NOMO-1 treated with DMSO at 0.1 percent for 48 hours (cell line): ENCODE data around the gene MDFIC.
A peak's percentile ranks its signal among the peaks of the same experiment; 100 is the strongest.
"Not testable (repeated sequence)": the region's sequence is repeated elsewhere in the genome, so short reads cannot be mapped to it uniquely, and the experiment has no call there.

ENCODE experiments used
- DNase-seq: peaks from one replicate; lab custom pipeline; 2025; ENCODE audit not compliant: unreplicated experiment; lab: John Stamatoyannopoulos, UW

The MDFIC gene, protein sequence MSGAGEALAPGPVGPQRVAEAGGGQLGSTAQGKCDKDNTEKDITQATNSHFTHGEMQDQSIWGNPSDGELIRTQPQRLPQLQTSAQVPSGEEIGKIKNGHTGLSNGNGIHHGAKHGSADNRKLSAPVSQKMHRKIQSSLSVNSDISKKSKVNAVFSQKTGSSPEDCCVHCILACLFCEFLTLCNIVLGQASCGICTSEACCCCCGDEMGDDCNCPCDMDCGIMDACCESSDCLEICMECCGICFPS

DNA sequence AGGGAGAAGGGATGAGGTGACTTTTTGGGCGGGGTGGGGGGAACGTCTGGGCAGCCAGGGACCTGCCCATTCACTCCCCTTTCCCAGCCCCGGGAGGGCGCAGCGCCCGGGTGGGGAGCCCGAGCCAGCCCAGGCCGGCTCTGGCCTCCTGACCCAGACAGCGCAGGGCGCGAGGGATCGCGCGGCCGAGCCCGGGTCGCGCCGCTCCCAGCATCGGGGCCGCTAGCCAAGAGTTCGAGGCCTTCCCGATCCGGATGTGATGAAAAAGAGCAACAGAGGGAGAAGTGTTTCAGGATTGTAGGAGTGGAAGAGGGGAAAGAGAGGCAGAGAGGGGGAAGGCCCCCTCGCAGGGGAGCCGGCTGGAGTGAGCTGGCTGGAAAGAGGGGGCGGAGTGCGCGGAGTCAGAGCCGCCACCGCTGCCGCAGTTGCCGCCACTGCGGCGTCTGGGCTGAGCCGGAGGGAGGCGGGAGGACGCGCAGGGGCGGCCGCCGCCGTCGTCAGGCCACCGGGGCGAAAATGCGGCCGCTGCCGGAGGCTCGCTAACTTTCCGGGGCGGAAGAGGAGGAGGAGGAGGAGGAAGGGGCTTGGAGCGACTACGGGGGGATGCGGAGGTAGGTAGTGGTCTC is at the start of gene MDFIC:
MDFIC (plus strand) TSS at position 69 of the 626 bp plus-strand sequence. CDS start 940 bp downstream, outside the sequence.
- no peak for DNase-seq

DNA sequence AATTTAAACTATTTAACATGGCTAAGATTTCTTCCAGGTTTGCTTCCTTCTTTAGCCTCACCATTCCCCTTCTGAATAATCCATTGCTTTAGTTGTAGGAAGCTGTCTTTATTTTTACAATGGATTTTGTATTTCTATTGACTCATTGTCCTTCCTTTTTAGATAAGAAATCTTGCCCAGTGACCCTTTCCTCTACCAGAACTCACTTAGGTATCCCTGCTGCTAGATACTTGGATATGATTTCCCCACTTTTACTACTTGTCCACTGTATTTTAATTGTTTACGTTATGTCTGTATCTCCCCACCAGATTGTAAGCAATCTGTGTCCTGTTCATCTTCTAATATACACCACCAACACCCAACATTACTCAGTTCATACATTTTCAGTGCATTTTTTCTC is 47.7 kb upstream of the MDFIC start:
- no peak for DNase-seq

DNA sequence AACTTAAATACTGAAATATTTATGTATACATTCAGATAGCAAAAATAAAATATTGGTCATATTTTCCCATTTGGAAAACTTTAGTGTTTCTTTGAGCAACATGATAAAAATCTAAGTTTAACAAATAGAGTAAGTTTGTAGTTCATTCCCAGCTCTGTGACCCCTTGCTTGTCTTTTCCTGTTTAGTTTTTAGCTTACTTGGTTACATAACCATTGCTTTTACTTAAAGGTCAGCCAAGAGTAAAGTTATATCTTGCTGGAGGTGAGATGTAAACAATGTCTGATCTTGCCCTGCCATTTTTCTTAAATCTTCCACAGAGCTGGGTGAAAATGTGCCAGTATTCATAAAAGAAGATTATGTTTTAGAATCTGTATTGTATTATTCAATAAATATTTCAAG is 46.7 kb upstream of the MDFIC start:
- DNase-seq = no peak

DNA sequence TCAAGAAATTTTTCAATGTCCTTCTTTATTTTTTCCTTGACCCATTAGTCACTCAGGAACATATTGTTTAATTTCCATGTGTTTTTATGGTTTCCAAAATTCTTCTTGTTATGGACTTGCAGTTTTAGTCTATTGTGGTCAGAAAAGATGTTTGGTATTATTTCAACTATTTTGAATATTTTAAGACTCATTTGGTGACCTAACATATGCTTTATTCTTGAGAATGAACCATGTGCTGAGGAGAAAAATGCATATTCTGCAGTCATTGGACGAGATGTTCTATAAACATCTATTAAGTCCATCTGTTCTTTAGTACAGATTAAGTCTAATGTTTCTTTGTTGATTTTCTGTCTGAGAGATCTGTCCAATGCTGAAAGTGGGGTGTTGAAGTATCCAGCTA is 42.3 kb upstream of the MDFIC start:
- DNase-seq = no peak

DNA sequence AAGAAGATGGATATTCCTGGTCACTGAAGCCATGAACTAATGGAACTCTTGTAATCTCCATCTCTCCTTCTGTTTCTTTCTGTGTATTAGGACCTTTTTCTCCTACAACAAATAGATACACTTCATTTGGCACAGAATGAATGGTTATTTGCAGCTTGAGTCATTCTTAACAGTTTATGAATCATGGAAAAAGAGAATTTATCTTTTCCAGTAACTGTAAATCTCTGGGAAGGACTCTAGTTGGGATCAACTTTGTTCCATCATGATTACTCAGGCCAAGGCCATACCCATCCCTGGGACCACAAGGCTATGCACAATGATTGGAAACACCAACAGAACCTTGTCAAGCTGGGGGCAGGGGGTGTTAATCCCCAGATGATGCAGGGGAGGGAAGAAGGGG is 36.1 kb upstream of the MDFIC start:
- DNase-seq = no peak

DNA sequence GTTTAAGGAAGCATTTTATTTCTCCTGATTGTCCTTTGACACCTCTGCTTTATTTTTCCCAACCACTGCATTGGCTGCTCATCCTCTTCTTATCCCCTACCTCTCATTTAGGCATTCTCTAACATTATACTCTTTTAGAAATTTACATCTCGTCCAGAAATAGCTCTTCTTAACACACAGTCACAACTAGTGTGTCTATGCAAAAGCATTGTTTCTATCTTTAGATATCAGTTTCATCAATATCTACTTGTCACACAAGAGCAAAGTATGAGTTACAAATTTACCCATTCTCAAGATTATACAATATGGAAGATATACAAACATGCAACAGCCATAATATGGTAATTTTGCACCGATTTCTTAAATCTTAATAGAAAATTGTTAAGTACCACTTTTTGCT is 35.7 kb upstream of the MDFIC start:
- DNase-seq = no peak

DNA sequence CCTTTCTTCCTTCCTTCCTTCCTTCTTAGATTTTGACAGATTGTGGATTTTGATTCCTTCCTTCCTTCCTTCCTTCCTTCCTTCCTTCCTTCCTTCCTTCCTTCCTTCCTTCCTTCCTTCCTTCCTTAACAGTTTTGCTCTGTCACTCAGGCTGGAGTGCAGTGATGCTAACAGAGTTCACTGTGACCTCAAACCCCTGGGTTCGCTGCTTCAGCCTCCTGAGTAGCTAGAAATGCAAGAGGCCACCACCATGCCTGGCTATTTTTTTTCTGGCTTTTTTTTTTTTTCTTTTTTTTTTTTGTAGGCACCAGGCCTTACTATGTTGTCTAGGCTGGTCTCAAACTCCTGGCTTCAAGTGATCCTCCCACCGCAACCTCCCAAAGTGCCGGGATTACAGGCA is 32.8 kb upstream of the MDFIC start:
- not testable (repeated sequence) for DNase-seq

DNA sequence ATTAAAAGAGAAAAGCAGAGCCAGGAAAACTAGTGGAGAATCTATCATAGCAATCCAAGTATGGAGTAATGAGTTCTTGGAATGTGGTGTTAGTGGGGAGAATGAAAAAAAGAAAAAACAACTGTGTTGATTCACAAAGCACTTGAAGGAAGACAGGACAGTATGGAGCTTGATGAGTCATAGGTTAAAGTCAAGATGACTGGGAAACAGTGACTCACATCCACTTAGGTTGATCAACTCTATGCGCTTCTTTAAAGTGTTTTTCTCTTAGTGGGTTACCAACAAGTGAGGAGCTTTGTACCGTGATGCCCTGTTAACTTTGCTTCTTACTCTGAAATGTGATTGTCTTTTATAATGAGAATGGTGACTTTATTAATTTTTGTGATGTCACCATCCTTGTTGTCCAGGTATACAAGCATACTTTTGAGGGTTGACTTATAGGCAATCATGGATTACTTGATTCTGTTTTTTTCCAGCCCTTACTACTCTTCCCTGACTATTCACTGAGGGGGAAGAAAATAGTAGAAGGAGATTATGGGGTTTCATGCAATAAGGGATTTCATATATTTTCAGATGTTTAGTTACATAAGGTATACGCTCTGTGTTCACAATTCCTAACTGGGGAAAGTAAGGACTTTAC is 32.1 kb upstream of the MDFIC start:
- DNase-seq = peak; percentile 71

DNA sequence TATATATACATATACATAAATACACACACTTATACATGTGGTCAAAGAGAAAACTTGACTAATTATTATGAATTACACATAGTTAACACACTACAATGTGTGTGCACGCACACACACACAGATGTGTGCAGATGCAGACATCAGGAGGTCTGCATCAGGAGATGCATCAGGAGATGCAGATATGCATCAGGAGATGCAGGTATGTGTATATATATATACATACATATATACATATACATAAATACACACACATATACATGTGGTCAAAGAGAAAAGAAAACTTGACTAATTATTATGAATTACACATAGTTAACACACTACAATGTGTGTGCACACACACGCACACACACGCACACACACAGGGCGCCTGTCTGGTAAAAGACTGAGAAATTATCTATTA is 31.3 kb upstream of the MDFIC start:
- DNase-seq = no peak

DNA sequence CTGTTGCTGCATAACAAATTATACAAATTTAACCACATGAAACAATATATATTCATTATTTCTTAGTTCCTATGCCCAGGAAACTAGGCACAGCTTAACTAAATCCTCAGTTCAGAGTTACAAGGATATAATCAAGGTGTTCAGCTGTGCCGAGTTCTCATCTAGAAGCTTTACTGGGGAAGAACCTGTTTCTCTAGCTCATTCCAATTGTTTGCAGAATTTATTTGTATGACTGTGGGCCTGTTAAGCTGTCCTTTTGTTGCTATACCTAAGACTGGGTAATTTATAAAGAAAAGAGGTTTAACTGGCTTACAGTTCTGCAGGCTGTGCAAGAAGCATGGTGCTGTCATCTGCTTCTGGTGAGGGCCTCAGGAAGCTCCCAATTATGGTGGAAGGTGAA is 21.8 kb upstream of the MDFIC start:
- DNase-seq = no peak

DNA sequence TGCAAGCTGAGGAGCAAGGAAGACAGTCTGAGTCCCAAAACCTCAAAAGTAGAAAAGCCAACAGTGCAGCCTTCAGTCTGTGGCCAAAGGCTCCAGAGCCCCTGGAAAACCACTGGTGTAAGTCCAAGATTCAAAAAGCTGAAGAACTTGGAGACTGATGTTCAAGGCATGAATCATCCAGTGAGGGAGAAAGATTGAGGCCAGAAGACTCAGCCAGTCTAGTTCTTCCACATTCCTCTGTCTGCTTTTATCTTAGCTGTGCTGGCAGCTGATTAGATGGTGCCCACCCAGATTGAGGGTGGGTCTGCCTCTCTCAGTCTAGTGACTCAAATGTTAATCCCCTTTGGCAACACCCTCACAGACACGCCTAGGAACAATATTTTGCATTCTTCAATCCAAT is 20.1 kb upstream of the MDFIC start:
- DNase-seq = no peak

DNA sequence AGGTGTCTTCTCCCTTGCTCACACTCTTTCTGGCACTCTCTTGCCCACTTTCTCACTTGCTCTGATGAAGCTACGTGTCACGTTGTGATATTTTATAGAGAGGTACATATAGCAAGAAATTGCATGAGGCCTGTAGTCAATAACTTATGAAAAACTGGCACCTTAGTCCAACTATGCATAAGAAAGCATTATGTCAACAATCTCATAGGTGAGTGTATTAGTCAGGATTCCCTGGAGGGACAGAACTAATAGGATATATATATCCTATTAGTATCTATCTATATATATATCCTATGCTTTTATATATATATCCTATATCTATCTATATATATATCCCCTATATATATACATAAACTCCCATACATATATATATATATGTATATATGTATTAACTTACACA is 18.8 kb upstream of the MDFIC start:
- DNase-seq = no peak

DNA sequence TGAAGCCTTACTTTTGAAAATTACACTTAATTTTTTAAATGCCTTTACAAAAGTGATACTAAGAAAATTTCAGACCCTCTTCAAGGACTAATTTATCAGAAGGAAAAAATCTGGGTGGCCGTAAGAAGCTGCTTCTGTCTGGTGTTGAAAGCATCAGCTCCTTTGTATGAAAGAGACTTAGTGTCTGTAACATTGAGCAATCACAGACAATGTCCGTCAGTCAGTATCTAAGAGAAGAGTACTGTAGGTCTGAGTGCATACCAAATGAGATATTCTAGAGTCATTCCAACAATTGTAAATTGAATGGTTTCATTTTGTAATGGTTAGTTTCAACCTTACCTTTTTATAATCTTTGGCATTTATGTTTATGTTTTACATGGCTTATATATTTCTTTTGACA is 11.1 kb upstream of the MDFIC start:
- no peak for DNase-seq

DNA sequence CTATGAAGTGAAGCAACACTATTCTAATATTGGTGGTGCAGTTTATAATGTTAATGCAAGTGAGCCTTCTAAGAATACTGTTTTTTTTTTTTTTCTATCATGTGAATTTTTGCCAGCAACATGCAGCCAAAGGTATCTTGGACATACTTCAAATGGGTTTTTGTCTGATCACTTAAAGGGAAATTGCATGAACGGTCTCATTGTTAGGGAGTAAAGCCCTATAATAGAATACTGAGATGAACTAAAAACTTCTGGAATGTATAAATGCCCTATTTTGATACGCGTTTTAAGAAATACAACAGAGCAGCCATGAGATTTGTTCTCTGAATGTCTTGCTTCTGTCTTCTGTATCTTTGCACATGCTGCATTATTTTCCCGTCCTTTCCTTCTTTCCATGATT is 10.5 kb upstream of the MDFIC start:
- no peak for DNase-seq

DNA sequence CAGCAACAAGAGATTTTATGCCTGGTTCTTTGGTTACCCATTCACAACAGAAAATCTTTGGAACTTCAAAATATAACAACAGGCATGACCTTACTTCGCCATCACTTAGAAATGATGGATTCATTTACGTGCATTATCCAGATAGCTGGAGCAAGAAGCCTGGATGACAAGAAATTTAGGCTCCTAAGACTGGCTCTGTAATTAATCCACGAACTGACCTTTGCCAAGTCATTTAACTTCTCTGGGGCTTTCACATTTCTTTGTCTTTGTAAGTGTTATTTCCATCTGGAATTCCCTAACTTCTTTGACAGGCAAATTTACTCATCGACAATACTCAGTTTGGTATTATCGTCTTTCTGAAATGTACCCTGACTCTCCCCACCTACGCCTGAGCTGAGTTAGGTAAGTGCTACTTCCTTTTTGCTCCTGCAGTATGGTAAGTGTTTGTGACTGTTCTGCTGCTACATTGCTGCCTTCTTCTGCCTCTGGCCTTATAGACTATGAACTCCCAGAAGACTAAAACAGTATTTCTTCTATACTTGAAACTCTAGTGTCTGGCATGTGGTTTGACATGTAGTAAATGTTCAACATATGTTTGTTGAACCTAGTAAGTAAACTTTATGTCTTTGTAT is 5.5 kb upstream of the MDFIC start:
- DNase-seq = no peak

DNA sequence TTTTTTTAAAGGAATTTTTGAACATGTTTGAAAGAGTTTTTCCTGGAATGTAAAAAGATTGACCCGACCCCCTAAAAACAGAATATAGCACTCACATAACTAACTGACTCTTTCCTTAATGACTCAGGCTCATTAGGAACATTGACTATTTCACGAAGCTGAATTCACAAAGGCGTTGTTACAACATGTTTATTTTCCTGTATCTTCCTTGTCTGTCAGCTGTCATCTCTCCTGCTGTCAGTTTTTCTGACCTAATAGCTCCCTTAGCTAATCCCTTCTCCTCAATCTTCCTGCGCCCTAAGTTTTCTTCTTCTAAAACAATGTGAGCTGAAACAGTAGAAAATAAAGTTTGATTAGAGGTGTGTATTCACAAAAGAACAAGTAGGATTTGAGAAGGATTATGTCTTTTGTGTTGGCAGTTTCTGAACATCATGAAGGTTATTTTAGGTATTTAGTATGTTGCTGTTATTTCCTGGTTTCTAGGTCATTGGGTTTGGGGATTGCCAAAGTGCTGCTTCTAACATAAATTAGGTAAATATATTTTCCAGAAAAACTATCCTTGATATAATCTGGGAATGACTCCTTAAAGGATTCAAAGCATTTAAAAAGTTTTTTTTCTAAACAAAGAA is 4.6 kb upstream of the MDFIC start:
- DNase-seq = no peak

DNA sequence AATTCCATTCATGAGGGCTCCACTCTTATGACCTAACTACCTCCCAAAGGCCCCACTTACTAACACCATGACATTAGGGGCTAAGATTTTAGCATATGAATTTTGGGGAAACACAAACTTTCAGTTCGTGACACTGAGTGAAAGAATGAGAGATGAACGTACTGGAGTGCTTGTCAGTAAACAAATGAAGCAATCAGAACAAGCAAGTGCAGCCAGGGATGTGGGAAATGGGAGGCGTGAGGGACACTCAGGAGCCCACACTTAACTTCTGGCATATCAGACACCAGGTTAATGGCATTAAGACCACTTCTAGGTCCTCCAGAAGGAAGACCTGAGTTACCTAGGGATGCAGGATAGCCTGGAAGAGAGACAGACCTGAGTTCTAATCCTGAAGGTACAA is 2.3 kb upstream of the MDFIC start:
- DNase-seq = no peak

DNA sequence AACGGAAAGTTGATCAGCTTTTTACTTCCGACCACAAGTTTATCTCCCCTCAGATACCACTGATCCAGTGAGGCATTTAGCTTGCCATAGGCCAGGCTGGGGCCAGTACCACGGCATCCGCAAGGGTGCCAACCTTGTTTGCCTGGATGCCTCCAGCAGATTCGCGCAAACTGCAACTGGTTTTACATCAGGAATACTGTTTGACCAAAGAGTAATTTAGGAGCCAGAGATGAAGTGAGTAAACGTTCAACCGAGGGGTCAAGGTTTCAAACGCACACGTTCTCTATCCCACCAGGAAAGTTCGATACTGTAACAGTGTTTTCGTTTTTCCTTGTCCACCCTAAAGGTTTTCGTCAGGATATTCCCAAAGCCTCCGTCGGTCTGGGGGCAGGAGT is 266 bp upstream of the MDFIC start:
- no peak for DNase-seq

DNA sequence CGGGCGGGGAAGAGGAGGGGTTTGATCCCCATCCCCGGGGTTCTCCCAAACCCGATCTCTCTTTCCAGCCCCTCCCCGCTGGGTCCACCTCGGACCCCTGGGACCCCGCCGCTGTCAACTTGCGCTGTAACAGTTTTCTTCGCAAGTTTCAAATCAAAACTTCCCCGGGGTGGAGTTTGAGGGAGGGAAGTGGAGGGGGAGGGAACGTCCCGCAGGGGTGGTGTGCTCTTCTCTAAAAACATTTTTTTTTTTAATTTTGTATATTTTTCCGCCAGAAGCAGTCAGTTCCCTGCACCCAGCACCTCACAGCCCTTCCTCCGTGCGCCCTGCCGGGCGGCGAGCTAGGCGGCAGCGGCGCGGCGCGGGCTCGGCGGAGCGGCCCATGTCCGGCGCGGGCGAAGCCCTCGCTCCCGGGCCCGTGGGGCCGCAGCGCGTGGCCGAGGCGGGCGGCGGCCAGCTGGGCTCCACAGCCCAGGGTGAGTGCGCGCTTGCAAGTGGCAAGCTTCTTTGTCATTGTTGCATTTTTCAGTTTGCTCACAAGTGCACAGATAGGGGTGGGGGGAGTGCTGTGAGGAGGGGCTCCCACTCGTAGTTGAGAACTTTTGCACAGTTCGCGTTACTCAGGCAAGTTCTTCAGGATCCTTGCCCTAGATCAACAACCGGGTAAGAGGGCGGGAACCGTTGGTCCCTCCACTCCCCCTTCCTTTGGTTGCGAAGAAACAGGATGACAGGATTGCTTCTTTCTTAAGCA is 933 bp downstream of the MDFIC start:
- DNase-seq = peak; percentile 37

DNA sequence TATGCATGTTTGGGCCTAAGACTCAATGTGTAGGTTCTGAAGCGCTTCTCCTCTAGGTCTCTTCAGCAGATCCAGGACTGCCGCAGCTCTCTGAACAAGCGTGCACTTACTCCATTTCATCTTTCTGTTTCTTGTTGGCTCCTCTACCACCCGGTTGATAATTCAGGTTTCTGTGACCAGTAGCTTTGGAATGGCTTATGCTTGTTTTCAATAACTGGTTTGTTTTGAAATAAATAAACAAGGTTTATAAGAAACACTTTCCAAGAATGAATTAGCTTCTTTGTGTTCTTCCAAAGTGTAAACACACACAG is 1.5 kb downstream of the MDFIC start:
- no peak for DNase-seq

DNA sequence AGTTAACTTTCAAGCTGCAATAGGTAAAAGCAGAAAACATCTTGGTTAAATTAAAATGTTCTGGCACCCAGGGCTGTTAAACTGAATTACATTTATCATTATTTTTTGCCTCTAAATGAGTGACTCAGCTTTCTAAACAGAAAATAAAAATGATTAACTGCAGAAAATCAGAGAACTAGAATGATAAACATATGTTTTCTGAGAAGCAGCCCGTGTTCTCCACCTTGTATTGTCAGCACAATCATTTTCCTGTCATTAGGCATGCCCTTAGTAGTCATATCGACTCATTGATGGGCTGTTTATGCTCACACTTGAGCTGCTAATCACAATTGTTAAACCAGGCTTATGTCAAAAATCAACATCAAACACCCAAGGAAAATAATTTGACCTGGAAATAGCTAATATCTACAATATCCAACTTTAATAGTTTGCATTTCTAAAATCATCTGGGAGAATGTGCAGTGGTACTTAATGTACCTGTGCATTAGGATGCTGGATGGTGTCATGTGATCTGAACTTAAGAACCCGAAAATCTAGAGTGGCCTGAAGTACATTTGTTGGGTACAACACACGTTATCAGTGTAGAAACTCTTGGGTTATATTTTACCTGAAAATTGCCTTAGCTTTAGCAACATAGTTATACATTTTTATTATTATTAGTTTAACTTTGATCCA is 2.3 kb downstream of the MDFIC start:
- no peak for DNase-seq
